AG09309 (cell line): ENCODE results near the gene PPP1R16B.

Experiments
- DNase-seq: peaks from one replicate; pipeline ENCODE4 v3.0.0-alpha.2; 2010; ENCODE audit warnings: low read depth
- H3K4me3 ChIP-seq: 2 replicates; pipeline ENCODE4 v1.5.1; 2011; ENCODE audit warnings: mild to moderate bottlenecking, low read depth, low read length, moderate library complexity; ENCODE audit not compliant: control insufficient read depth
- TF ChIP-seq, protein P1 (sequence below): IDR thresholded peaks from 2 replicates; pipeline ENCODE4 v1.5.1; 2011; ENCODE audit warnings: mild to moderate bottlenecking, low read depth, low read length, inconsistent platforms; ENCODE audit not compliant: insufficient read depth, control insufficient read depth; ENCODE audit errors: missing control alignments

Gene PPP1R16B

DNA sequence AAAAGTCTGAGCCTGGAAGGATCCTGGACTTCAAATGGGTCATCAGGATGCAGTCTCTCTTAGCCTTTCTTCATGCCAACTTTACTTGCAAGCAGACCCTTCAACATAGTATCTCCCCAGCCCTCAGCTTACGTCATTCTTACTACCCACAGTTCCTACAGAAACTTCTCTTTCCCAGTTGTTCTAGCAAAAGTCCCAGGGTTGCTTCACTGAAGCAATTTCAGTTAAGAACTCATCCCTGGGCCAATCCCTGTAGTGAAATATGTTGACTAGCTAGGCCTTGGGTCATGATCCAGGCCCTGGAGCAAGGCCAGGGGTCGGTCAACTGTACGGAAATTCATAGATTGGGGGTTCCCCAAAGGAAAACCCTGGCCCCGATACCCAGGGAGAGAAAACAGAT, 112.2 kb downstream of the PPP1R16B start:
- TF ChIP-seq, protein P1, sequence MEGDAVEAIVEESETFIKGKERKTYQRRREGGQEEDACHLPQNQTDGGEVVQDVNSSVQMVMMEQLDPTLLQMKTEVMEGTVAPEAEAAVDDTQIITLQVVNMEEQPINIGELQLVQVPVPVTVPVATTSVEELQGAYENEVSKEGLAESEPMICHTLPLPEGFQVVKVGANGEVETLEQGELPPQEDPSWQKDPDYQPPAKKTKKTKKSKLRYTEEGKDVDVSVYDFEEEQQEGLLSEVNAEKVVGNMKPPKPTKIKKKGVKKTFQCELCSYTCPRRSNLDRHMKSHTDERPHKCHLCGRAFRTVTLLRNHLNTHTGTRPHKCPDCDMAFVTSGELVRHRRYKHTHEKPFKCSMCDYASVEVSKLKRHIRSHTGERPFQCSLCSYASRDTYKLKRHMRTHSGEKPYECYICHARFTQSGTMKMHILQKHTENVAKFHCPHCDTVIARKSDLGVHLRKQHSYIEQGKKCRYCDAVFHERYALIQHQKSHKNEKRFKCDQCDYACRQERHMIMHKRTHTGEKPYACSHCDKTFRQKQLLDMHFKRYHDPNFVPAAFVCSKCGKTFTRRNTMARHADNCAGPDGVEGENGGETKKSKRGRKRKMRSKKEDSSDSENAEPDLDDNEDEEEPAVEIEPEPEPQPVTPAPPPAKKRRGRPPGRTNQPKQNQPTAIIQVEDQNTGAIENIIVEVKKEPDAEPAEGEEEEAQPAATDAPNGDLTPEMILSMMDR, result no peak
- no peak overlapping the region for H3K4me3 ChIP-seq
- DNase-seq, result no peak

DNA sequence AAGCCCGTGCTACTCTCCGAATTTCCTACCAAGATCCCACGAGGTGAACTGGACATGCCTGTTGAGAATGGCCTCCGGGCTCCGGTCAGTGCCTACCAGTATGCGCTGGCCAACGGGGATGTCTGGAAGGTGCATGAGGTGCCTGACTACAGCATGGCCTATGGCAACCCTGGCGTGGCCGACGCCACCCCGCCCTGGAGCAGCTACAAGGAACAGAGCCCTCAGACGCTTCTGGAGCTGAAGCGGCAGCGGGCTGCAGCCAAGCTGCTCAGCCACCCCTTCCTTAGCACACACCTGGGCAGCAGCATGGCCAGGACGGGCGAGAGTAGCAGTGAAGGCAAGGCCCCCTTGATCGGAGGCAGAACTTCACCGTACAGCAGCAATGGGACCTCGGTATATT, 112.7 kb downstream of the PPP1R16B start:
- TF ChIP-seq, protein P1, result no peak
- H3K4me3 ChIP-seq, result no peak overlapping the region
- no peak for DNase-seq

DNA sequence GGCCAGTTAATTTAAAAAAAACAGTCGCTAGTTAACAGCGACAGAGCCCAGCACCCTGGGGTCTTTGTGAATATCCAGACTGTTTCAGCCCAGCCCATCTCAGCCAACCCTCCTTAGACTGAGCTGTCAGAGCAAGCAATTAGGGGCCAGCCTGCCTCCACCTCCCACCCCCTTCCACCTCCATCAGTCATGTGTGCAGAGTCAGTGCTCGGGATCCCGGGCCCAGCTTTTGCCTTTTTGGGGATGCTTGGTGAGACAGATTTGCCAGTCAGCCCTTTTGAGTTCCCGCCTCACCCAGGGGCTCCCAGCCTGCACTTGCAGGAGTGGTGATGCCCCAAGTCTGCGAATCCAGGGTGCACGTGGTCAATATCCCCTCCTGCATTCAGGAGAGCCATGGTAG, 114.2 kb downstream of the PPP1R16B start:
- no peak for DNase-seq
- H3K4me3 ChIP-seq, result no peak overlapping the region
- TF ChIP-seq, protein P1, result no peak

DNA sequence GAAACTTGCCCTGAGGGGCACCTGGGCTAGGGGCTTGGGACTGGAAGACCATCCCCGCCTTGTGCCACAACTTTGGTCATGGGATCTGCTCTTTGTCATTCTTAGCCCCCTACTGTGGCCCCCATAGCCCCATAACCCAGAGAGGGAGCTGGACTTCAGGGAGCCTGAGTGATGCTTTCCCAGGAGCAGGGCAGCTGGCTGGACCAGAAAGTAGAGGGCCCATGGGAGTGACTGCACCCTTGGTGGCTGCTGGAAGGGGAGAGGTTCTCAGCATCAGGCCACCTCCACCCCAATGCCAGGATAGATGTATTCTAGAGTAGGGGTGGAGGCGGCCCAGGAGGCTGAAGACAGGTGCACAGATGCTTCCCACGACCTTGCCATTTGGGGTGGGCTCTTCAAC, 114.9 kb downstream of the PPP1R16B start:
- no peak overlapping the region for H3K4me3 ChIP-seq
- TF ChIP-seq, protein P1, result no peak
- DNase-seq, result no peak

DNA sequence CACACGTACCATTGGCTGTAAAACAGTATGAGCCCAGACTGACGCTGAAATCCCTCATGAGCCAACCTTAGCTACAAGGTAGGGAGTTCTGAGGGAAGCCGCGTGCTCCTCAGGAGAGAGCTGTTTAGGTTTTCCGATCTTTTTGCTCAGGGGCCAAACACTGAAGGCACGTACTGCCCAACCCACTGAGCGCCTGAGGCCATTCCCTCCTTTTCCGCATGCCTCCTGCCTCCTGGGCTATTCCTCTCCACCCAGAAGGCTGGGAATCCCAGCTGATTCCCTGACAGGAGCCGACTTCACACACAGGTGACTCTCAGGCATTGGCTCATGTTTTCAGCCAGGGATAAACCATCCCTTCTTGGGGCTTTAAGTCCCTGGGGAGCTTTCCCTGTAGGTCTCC, 115.4 kb downstream of the PPP1R16B start:
- no peak for DNase-seq
- TF ChIP-seq, protein P1, result no peak
- no peak overlapping the region for H3K4me3 ChIP-seq

DNA sequence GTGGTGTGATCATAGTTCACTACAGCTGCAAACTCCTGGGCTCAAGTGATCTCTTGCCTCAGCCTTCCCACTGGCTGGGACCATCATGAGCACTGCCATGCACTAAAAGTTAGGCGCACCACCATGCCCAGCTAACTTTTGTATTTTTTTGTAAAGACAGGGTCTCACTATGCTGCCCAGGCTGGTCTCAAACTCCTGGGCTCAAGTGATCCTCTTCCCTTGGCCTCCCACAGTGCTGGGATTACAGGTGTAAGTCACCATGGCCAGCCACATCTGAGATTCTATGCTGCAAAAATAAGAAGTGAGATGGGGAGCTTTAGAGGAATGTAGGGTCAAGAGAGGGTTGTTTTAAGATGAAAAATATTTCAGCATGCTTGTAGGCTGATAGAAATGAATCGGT, 119.2 kb downstream of the PPP1R16B start:
- H3K4me3 ChIP-seq, result no peak overlapping the region
- no peak for DNase-seq
- TF ChIP-seq, protein P1, result no peak
